Astrocyte of the spinal cord (primary cell): ENCODE results near the gene IL26.
A peak's percentile ranks its signal among the peaks of the same experiment; 100 is the strongest.

Experiments used
- DNase-seq: peaks from one replicate; pipeline ENCODE4 v3.0.0; 2011; ENCODE audit warnings: low read depth, low spot score
- H3K4me3 ChIP-seq: 2 replicates; pipeline ENCODE4 v1.5.1; 2011; ENCODE audit warnings: low read depth, mild to moderate bottlenecking, low read length, moderate library complexity
- CTCF ChIP-seq: IDR thresholded peaks from 2 replicates; pipeline ENCODE4 v1.5.1; 2012; ENCODE audit warnings: low read depth, mild to moderate bottlenecking, low read length, inconsistent platforms
- in situ Hi-C: cut with HindIII; loops from 2 replicates; pipeline ENCODE4 v1.10.0; 2017; ENCODE audit warnings: low sequenced_read_pairs

Gene IL26

GRCh38 chr12:68259318-68259940 lies 33.8 kb upstream of the IL26 start:
- no peak for TF ChIP-seq CTCF
- DNase-seq: peak; percentile 91
- H3K4me3 ChIP-seq: no peak overlapping the region
- in situ Hi-C loops: no loop called here

GRCh38 chr12:68253504-68253903 lies 27.9 kb upstream of the IL26 start, which contains the start of gene IL22:
Gene IL22 (minus strand): TSS chr12:68253604. CDS start chr12:68253448, 156 bp downstream.
- in situ Hi-C loops: no loop called here
- no peak for TF ChIP-seq CTCF
- DNase-seq: no peak
- no peak within 1 kb of the TSS for H3K4me3 ChIP-seq

GRCh38 chr12:68252077-68252476 lies 26.5 kb upstream of the IL26 start:
- TF ChIP-seq CTCF: no peak
- no peak for DNase-seq
- in situ Hi-C loops: no loop called here
- no peak overlapping the region for H3K4me3 ChIP-seq

- in situ Hi-C loops: no loop called here
- H3K4me3 ChIP-seq: no peak overlapping the region
- no peak for DNase-seq
- no peak for TF ChIP-seq CTCF
These were observed 24.8 kb upstream of the IL26 start for GRCh38 chr12:68250454-68250853.

- no peak for DNase-seq
- H3K4me3 ChIP-seq: no peak overlapping the region
- in situ Hi-C loops: no loop called here
- no peak for TF ChIP-seq CTCF
These were observed 22.2 kb upstream of the IL26 start for GRCh38 chr12:68247785-68248184.

GRCh38 chr12:68246350-68246749 lies 20.7 kb upstream of the IL26 start:
- no peak for TF ChIP-seq CTCF
- DNase-seq: no peak
- no peak overlapping the region for H3K4me3 ChIP-seq
- in situ Hi-C loops: no loop called here
